Upper lobe of left lung (tissue), 6 donors: ENCODE data around the gene PDXDC1. TPM values are rescaled to one million over a fixed set of nuclear protein-coding genes. Genes with fewer than 3 reads are reported as not detected.
A peak's percentile ranks its signal among the peaks of the same experiment; 100 is the strongest.
"Not testable (repeated sequence)": the region's sequence is repeated elsewhere in the genome, so short reads cannot be mapped to it uniquely, and the experiment has no call there.

Experiments
- ATAC-seq, 2 donors: fragments of 200-7000 bp; cut with Tn5 transposase; one replicate each; pipeline ENCODE4 v1.9.1; 2022; ENCODE audit warnings: mild to moderate bottlenecking in 2 of 2, moderate library complexity in 2 of 2; ENCODE audit not compliant: low FRiP score in 2 of 2
- DNase-seq, 2 donors: peaks; one replicate each; pipeline ENCODE4 v3.0.0-alpha.2; 2019 to 2020
- H3K27ac ChIP-seq, 4 donors: fragments of 200-600 bp; sonication (generic); one replicate each; pipeline ENCODE4 v1.5.1; 2016 to 2019
- H3K27me3 ChIP-seq, 4 donors: fragments of 200-600 bp; sonication (generic); one replicate each; pipeline ENCODE4 v1.5.1; 2017 to 2019
- H3K36me3 ChIP-seq, 4 donors: fragments of 200-600 bp; sonication (generic); one replicate each; pipeline ENCODE4 v1.5.1; 2016 to 2019
- H3K4me1 ChIP-seq, 4 donors: fragments of 200-600 bp; sonication (generic); one replicate each; pipeline ENCODE4 v1.5.1; 2018 to 2019
- H3K4me3 ChIP-seq, 4 donors: fragments of 200-600 bp; sonication (generic); one replicate each; pipeline ENCODE4 v1.5.1; 2017 to 2019; ENCODE audit warnings: mild to moderate bottlenecking in 2 of 4, moderate library complexity in 1 of 4
- H3K9me3 ChIP-seq, 4 donors: fragments of 200-600 bp; sonication (generic); one replicate each; pipeline ENCODE4 v1.5.1; 2018 to 2019
- EP300 ChIP-seq, 4 donors: sonication (generic); formaldehyde crosslinking; IDR thresholded peaks; one replicate each; pipeline ENCODE4 v1.5.1; 2017; ENCODE audit warnings: antibody characterized with exemption in 4 of 4, control low read depth in 2 of 4
- POLR2A ChIP-seq, 4 donors: fragments of 450-650 bp; IDR thresholded peaks; one replicate each; pipeline ENCODE4 v1.5.1; 2016 to 2017; ENCODE audit warnings: antibody characterized with exemption in 4 of 4, mild to moderate bottlenecking in 2 of 4
- POLR2AphosphoS5 ChIP-seq, 2 donors: sonication (generic); formaldehyde crosslinking; IDR thresholded peaks; one replicate each; pipeline ENCODE4 v1.5.1; 2017; ENCODE audit warnings: antibody characterized with exemption in 2 of 2
- WGBS, 2 donors: methylation state at CpG; one replicate each; pipeline ENCODE4 v1.1.5; 2017 to 2018; 5-methylcytosine and 5-hydroxymethylcytosine counted together
- total RNA-seq, 6 donors: library from RNA; depleted of rRNA in 4 of 6; stranded (reverse); fragments of >200 nt in 4 of 6; gene quantifications; one replicate each; pipeline versions ENCODE4 v1.1.0 to v1.2.1, GENCODE V29; 2016 to 2021
- TF ChIP-seq, protein P1 (sequence below), 6 experiments: fragments of 450-650 bp in 4 of 6; fragments of 200-600 bp in 2 of 6; sonication (generic) in 2 of 6; IDR thresholded peaks; one replicate each; pipeline ENCODE4 v1.5.1; 2016 to 2019; ENCODE audit warnings: antibody characterized with exemption in 6 of 6
- donor health status: DM: no; HTN: no; CAD: no; lungs with moderate emphysema.
- donor health status: DM: no; HTN: yes; CAD: no; lungs with severe emphysema.

The PDXDC1 gene
- total RNA-seq, 6 donors from 2014 or later, result 67.1 to 148 (median 85.2) TPM

DNA sequence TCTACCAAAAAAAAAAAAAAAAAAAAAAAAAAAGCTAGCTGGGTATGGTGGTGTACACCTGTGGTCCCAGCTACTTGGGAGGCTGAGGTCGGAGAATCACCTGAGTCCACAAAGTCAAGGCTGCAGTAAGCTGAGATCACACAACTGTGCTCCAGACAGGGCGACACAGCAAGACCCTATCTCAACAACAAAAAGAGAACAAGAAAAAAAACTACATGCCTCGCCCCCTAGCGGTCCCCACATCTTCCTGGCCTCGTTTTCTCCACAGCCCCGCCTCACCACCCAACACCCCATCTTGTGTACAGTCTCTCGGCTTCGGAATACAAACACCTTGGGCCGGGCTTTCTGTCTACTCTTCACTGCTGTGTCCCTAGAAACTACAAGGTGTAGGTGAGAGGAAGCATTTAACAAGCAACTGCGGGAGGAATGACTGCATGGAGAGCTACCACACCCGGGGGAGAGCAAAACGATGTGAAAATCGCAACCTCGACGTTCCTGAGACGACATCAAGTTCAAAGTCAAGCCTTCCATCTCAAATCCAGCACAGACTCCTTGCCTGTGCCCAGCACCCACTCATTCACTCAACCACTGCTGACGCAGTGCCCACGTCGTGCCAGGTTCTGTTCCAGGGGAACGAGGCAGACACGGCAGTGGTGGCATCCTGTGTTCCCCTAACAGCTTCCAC, 72.0 kb downstream of the PDXDC1 start:
- H3K27ac ChIP-seq, result no peak overlapping the region
- no peak overlapping the region for H3K4me3 ChIP-seq
- H3K27me3 ChIP-seq, result no peaks in the 10 kb centered on the region
- H3K4me1 ChIP-seq, result peaks cover 0 to 6% (median under 1%) of the 10 kb centered on the region in 4 donors
- ATAC-seq (no peak), DNase-seq (no peak)
- WGBS, 2 donors, result 94% methylated on average over 21 of the region's 21 CpGs
- TF ChIP-seq EP300 (IDR thresholded peaks at IDR 0.05) (no peak), POLR2A (IDR thresholded peaks at IDR 0.05) (no peak), POLR2AphosphoS5 (IDR thresholded peaks at IDR 0.05) (no peak)
- TF ChIP-seq, protein P1, sequence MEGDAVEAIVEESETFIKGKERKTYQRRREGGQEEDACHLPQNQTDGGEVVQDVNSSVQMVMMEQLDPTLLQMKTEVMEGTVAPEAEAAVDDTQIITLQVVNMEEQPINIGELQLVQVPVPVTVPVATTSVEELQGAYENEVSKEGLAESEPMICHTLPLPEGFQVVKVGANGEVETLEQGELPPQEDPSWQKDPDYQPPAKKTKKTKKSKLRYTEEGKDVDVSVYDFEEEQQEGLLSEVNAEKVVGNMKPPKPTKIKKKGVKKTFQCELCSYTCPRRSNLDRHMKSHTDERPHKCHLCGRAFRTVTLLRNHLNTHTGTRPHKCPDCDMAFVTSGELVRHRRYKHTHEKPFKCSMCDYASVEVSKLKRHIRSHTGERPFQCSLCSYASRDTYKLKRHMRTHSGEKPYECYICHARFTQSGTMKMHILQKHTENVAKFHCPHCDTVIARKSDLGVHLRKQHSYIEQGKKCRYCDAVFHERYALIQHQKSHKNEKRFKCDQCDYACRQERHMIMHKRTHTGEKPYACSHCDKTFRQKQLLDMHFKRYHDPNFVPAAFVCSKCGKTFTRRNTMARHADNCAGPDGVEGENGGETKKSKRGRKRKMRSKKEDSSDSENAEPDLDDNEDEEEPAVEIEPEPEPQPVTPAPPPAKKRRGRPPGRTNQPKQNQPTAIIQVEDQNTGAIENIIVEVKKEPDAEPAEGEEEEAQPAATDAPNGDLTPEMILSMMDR (IDR thresholded peaks at IDR 0.05), result no peak
- H3K36me3 ChIP-seq, result peaks cover 0 to 40% (median 14%) of the 10 kb centered on the region in 4 donors
- no peaks in the 10 kb centered on the region for H3K9me3 ChIP-seq

DNA sequence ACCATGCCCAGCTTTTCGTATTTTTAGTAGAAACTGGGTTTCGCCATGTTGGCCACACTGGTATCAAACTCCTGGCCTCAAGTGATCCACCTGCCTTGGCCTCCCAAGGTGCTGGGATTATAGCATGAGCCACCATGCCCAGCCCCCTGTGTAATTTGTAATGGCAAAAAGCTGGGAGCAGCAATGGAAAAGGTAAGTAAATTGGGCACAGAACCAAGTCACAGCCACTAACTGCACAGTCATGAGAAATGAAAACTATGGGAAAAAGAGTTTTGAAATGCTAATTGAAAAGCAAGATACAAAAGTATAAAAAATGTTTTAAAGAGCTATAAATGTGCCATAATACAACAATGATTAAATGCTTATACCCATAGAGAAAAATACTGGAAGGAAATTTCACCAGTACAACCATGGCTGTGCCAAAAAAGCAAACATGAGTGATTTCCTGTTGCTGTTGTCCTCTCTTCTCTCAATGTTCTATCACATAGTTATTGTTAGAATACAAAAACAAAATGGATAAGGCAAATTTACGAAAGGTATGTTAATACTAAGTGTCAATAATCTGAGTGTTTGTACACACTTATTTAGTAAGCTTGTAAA, 74.9 kb downstream of the PDXDC1 start:
- TF ChIP-seq EP300 (IDR thresholded peaks at IDR 0.05) (no peak), POLR2AphosphoS5 (IDR thresholded peaks at IDR 0.05) (no peak), POLR2A (IDR thresholded peaks at IDR 0.05) (no peak)
- TF ChIP-seq, protein P1 (IDR thresholded peaks at IDR 0.05), result no peak
- H3K36me3 ChIP-seq, result peaks cover 0 to 21% (median 10%) of the 10 kb centered on the region in 4 donors
- no peak overlapping the region for H3K4me3 ChIP-seq
- peaks cover 4 to 14% (median 10%) of the 10 kb centered on the region in 4 donors for H3K4me1 ChIP-seq
- WGBS, 2 donors, result 83 to 86% methylated on average over 3 of the region's 3 CpGs
- no peaks in the 10 kb centered on the region for H3K9me3 ChIP-seq
- no peaks in the 10 kb centered on the region for H3K27me3 ChIP-seq
- DNase-seq (no peak), ATAC-seq (no peak)
- peak overlapping the region in 1 of 4 donors; percentile 24 for H3K27ac ChIP-seq

DNA sequence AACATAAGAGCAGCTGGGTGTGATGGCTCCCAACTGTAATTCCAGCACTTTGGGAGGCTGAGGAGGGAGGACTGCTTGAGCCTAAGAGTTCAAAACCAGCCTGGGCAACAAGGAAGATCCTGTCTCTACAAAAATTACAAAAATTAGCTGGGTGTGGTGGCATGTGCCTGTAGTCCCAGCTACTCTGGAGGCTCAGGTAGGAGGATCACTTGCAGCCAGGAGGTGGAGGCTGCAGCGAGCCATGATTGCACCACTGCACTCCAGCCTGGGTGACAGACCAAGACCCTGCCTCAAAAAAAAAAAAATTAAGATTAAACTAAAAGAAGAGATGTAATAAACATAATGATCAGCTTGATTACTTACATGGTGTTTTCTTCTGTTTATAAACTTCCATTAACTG, 75.6 kb downstream of the PDXDC1 start:
- DNase-seq, H3K4me3 ChIP-seq, H3K9me3 ChIP-seq, ATAC-seq, H3K27me3 ChIP-seq, H3K27ac ChIP-seq: not testable (repeated sequence)
- H3K4me1 ChIP-seq, result peaks cover 10 to 17% (median 15%) of the 10 kb centered on the region in 4 donors
- H3K36me3 ChIP-seq, result peaks cover 0 to 17% (median 9%) of the 10 kb centered on the region in 4 donors
- 91 to 100% methylated on average over 1 of the region's 1 CpG for WGBS, 2 donors

DNA sequence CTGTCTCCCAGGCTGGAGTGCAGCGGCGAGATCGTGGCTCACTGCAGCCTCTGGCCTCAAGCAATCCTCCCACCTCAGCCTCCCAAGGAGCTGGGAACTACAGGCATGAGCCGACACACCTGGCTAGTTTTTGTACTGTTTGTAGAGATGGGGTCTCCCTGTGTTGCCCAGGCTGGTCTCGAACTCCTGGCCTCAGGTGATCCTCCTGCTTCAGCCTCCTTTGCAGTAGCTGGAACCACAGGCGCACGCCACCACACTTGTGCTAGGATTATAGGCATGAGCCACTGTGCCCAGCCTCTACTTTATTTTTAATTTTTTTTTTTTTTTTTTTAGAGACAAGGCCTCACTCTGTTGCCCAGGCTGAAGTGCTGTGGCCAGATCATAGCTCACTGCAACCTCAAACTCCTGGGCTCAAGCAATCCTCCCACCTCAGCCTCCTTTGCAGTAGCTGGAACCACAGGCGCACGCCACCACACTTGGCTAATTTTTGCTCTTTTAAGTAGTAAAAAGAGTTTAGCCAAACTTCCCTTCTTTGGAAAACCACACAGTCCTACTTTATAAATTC, 76.6 kb downstream of the PDXDC1 start:
- 95% methylated on average over 9 of the region's 9 CpGs for WGBS, 2 donors
- peaks cover 0 to 11% (median 7%) of the 10 kb centered on the region in 4 donors for H3K36me3 ChIP-seq
- H3K4me3 ChIP-seq, result no peak overlapping the region
- H3K27ac ChIP-seq, result no peak overlapping the region
- H3K27me3 ChIP-seq, result no peaks in the 10 kb centered on the region
- no peak for TF ChIP-seq EP300 (IDR thresholded peaks at IDR 0.05)
- TF ChIP-seq POLR2AphosphoS5 (IDR thresholded peaks at IDR 0.05), result no peak
- TF ChIP-seq, protein P1 (IDR thresholded peaks at IDR 0.05), result no peak
- TF ChIP-seq POLR2A (IDR thresholded peaks at IDR 0.05), result no peak
- DNase-seq (no peak), ATAC-seq (no peak)
- peaks cover 14 to 22% (median 17%) of the 10 kb centered on the region in 4 donors for H3K4me1 ChIP-seq
- no peaks in the 10 kb centered on the region for H3K9me3 ChIP-seq

DNA sequence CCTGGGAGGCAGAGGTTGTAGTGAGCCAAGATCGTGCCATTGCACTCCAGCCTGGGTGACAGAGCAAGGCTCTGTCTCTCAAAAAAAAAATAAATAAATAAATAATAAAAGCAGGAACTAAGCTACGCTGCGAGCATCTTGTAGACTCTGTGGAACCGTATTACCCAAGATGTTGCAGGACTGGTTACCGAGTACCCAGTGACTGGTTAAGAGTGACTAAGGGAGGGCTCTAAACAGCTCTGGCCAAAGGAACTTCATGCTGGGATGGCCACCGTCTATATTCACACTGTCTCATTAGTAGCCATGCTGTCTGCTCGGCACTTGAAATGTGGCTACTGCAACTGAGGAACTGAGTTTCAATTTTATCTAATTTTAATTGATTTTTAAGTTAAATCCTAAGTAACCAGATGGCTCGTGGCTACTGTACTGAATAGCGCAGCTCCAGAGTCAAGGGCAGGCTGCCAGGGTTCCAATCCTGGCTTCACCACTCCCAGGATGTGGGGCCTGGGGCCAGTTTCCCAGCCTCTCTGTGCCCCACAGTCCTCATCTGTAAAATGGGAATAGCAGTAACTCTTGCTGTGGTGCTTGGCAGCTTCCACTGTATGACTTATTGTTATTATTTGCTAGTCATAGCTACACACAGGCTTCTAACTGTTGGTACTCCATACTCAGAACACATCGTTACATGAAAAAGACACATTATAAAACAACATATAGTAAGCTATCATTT, 78.1 kb downstream of the PDXDC1 start:
- H3K4me1 ChIP-seq, result peaks cover 14 to 24% (median 17%) of the 10 kb centered on the region in 4 donors
- no peak for TF ChIP-seq POLR2AphosphoS5 (IDR thresholded peaks at IDR 0.05)
- ATAC-seq (peak in 1 of 2 donors; percentile 16), DNase-seq (no peak)
- H3K27ac ChIP-seq, result peak overlapping the region in 1 of 4 donors; percentile 49
- WGBS, 2 donors, result 73 to 78% methylated on average over 10 of the region's 10 CpGs
- H3K27me3 ChIP-seq, result no peaks in the 10 kb centered on the region
- peaks cover 0 to 1% (median 0%) of the 10 kb centered on the region in 4 donors for H3K36me3 ChIP-seq
- H3K4me3 ChIP-seq, result no peak overlapping the region
- H3K9me3 ChIP-seq, result no peaks in the 10 kb centered on the region
